HL-60 (cell line): ENCODE data around the gene ACTC1.

Experiments
- DNase-seq, 2 experiments: peaks; one replicate each; pipeline ENCODE4 v3.0.0-alpha.2; 2010 to 2020; ENCODE audit warnings: low read depth in 1 of 2, low spot score in 1 of 2
- H3K27ac ChIP-seq: fragments of 250-450 bp; sonication (Bioruptor Pico); replicated peaks from 2 replicates; pipeline ENCODE4 v1.5.1; 2020; ENCODE audit warnings: mild to moderate bottlenecking, moderate library complexity
- H3K27me3 ChIP-seq: fragments of 250-450 bp; sonication (Bioruptor Pico); 2 replicates; pipeline ENCODE4 v1.5.1; 2021; ENCODE audit warnings: mild to moderate bottlenecking, moderate library complexity; ENCODE audit not compliant: insufficient read depth, poor library complexity, severe bottlenecking
- H3K4me3 ChIP-seq: replicated peaks from 2 replicates; pipeline ENCODE4 v1.5.1; 2011; ENCODE audit warnings: mild to moderate bottlenecking, control low read depth, low read length; ENCODE audit not compliant: insufficient read depth
- CTCF ChIP-seq: IDR thresholded peaks from one replicate; pipeline ENCODE4 v1.5.1; 2011; ENCODE audit warnings: low read length, control low read depth, inconsistent platforms; ENCODE audit not compliant: insufficient read depth
- GABPA ChIP-seq: IDR thresholded peaks from 2 replicates; pipeline ENCODE4 v1.6.1; 2012; ENCODE audit warnings: low read depth
- POLR2AphosphoS5 ChIP-seq: IDR thresholded peaks from 2 replicates; pipeline ENCODE4 v1.6.1; 2012; ENCODE audit warnings: low read depth
- REST ChIP-seq: IDR thresholded peaks from 2 replicates; pipeline ENCODE4 v1.6.1; 2012; ENCODE audit warnings: low read depth; ENCODE audit not compliant: insufficient replicate concordance
- SPI1 ChIP-seq: IDR thresholded peaks from 2 replicates; pipeline ENCODE4 v1.6.1; 2012; ENCODE audit warnings: low read depth, mild to moderate bottlenecking, borderline replicate concordance

ACTC1 gene

GRCh38 chr15:34754674-34755418 is 40.5 kb downstream of the ACTC1 start, which contains the start of gene GJD2:
Gene GJD2 (minus strand): TSS chr15:34754998. CDS start chr15:34754488, 510 bp downstream.
- DNase-seq, result no peak
- Histone ChIP-seq H3K27ac (no peak within 1 kb of the TSS), H3K4me3 (no peak within 1 kb of the TSS)

GRCh38 chr15:34754171-34754601 is 41.2 kb downstream of the ACTC1 start:
- TF ChIP-seq SPI1 (no peak), GABPA (no peak), REST (no peak), POLR2AphosphoS5 (no peak), CTCF (no peak)
- Histone ChIP-seq H3K4me3 (no peak overlapping the region), H3K27me3 (peaks cover 43% of the 10 kb centered on the region), H3K27ac (no peak overlapping the region)
- DNase-seq, result no peak

More at GRCh38 chr15:34754674-34755418, 40.5 kb downstream of the ACTC1 start, which contains the start of gene GJD2:
- TF ChIP-seq POLR2AphosphoS5 (no peak), GABPA (no peak), CTCF (no peak), REST (no peak), SPI1 (no peak)
- peaks cover 49% of the 10 kb centered on the region for H3K27me3 ChIP-seq

DNA sequence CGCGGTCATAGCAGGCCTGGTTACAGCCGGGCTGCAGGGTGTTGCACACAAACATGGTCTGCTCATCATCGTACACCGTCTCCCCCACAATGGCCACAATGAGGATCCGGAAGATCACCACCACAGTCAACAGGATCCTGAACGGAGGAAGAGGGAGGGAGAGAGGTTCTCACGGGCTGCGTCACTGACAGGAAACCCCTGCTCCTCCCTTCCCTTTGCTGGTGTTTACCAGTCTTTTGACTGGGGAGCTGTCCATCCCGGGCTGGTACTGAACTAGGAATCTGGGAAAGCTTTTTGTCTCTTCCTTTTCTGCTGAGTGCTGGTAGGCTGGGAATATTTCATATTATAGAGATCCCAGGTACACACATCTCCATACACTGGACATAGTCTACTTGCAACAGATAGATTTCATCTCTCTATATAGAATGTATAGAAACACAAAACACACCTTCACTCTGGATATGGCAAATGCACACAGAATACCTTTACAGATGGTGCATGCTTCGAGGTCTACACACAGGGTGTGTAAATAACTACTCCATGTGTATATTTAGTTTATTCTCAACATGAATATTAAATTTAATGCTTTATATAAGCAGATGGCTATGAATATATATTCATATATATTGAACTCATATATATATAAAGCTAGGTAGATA is 42.0 kb downstream of the ACTC1 start:
- no peak for DNase-seq
- Histone ChIP-seq H3K27ac (no peak overlapping the region), H3K27me3 (peaks cover 46% of the 10 kb centered on the region), H3K4me3 (no peak overlapping the region)
- no peak for TF ChIP-seq SPI1
- peak; percentile 95 for TF ChIP-seq REST
